ENCODE results near the gene UBAP1L.

UBAP1L gene

DNA sequence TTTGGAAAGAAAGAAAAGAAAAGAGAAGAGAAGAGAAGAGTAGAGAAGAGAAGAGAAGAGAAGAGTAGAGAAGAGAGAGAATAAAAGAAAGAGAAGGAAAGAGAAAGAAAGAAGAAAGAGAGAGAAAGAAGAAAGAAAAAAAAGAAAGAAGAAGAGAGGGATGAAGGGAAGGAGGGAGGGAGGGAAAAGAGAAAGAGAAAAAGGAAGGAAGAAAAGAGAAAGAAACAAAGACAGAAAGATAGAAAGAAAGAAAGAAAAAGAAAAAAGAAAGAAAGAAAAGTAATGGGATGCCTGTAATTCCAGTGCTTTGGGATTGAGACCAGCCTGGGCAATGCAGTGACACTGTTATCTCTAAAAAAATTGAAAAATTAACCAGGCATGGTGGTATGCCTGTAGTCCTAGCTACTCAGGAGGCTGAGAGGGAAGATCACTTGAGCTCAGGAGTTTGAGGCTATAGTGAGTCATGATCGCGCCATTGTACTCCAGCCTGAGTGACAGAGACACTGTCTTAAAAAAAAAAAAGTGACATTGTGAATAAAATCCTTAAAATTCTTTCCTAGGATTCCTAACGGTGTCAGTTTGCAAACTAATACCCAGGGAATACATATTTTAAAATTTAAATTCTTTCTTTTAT lies 48.9 kb downstream of the UBAP1L start:
- no peak overlapping the region for H2AFZ ChIP-seq (ENCODE audit: low read length)
- H3K9ac ChIP-seq (ENCODE audit: low read depth, low read length, poor library complexity, severe bottlenecking): no peak overlapping the region
- peaks cover 7% of the 10 kb centered on the region for H3K4me1 ChIP-seq (ENCODE audit: insufficient read depth, low read length, poor library complexity, severe bottlenecking)
- H3K79me2 ChIP-seq (ENCODE audit: insufficient read depth, low read length): no peaks in the 10 kb centered on the region
- H3K4me2 ChIP-seq (ENCODE audit: low read depth, low read length, poor library complexity, severe bottlenecking): no peak overlapping the region
- H3K9me2 ChIP-seq (replicated peaks; ENCODE audit: low read depth, low read length): no peaks in the 10 kb centered on the region
- no peak overlapping the region for H3K4me3 ChIP-seq (ENCODE audit: low read length, poor library complexity, severe bottlenecking)
- H4K20me1 ChIP-seq (ENCODE audit: insufficient read depth, low read length, poor library complexity, severe bottlenecking): no peaks in the 10 kb centered on the region
- H3K36me3 ChIP-seq (ENCODE audit: insufficient read depth, low read length): no peaks in the 10 kb centered on the region
- H3K9me3 ChIP-seq (ENCODE audit: insufficient read depth, low read depth, low read length): no peaks in the 10 kb centered on the region
- H3K27me3 ChIP-seq (ENCODE audit: insufficient read depth, low read length, poor library complexity, severe bottlenecking): no peaks in the 10 kb centered on the region
- H3F3A ChIP-seq (ENCODE audit: low read depth): no peaks in the 10 kb centered on the region
- TF ChIP-seq EZH2phosphoT487 (IDR thresholded peaks at IDR 0.05; ENCODE audit: borderline replicate concordance): no peak

DNA sequence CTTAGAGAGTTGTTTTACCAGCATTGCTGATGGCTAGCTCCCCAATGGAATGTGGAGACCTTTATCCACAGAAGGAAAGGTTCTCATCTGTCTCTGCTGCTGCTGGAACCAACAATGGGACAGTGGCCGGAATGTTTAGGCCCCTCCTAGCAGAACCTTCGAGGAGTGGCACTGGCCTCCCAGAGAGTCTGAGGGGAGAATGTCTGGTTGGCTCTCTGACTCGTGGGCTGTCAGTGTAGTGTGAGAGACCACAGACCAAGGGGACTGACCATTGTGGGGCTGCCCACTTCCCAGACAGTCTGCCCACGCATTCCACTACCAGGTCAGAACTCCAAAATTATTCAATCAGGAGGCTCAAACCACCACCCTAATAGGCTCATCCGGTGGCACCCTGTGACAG lies 52.3 kb downstream of the UBAP1L start:
- TF ChIP-seq CTCF (conservative IDR thresholded peaks at IDR 0.05; ENCODE audit: low read length) (no peak), EZH2phosphoT487 (IDR thresholded peaks at IDR 0.05; ENCODE audit: borderline replicate concordance) (no peak)
- Histone ChIP-seq H3K79me2 (ENCODE audit: insufficient read depth, low read length) (no peaks in the 10 kb centered on the region), H3K9me3 (ENCODE audit: insufficient read depth, low read depth, low read length) (no peaks in the 10 kb centered on the region), H3K27me3 (ENCODE audit: insufficient read depth, low read length, poor library complexity, severe bottlenecking) (no peaks in the 10 kb centered on the region), H3K4me1 (ENCODE audit: insufficient read depth, low read length, poor library complexity, severe bottlenecking) (no peaks in the 10 kb centered on the region), H3K9me2 (replicated peaks; ENCODE audit: low read depth, low read length) (no peaks in the 10 kb centered on the region), H3K4me3 (ENCODE audit: low read length, poor library complexity, severe bottlenecking) (no peak overlapping the region), H3K4me2 (ENCODE audit: low read depth, low read length, poor library complexity, severe bottlenecking) (no peak overlapping the region), H3K36me3 (ENCODE audit: insufficient read depth, low read length) (no peaks in the 10 kb centered on the region), H2AFZ (ENCODE audit: low read length) (no peak overlapping the region), H3F3A (ENCODE audit: low read depth) (no peaks in the 10 kb centered on the region), H3K9ac (ENCODE audit: low read depth, low read length, poor library complexity, severe bottlenecking) (no peak overlapping the region), H4K20me1 (ENCODE audit: insufficient read depth, low read length, poor library complexity, severe bottlenecking) (no peaks in the 10 kb centered on the region)

DNA sequence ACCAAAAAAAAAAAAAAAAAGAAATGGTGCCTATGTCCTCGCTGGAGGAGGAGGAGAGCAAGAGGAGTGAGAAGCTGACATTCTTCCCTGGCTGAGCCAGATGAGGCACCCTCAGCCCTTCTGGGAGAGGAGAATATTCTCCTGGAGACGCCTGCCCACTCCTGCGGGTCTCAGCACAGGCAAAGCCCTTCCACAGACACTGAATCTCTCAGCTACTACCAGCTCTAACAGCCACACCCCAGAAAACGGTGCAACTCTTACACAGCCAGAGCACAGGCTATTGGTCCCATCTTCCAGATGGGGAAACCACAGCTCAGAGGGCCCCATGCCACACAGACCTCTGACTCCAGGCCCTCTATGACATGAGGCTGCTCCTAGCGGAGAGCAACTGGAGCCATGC lies 52.9 kb downstream of the UBAP1L start:
- Histone ChIP-seq H4K20me1 (ENCODE audit: insufficient read depth, low read length, poor library complexity, severe bottlenecking) (no peaks in the 10 kb centered on the region), H3K27me3 (ENCODE audit: insufficient read depth, low read length, poor library complexity, severe bottlenecking) (no peaks in the 10 kb centered on the region), H3F3A (ENCODE audit: low read depth) (no peaks in the 10 kb centered on the region), H2AFZ (ENCODE audit: low read length) (no peak overlapping the region), H3K4me1 (ENCODE audit: insufficient read depth, low read length, poor library complexity, severe bottlenecking) (peaks cover 5% of the 10 kb centered on the region), H3K36me3 (ENCODE audit: insufficient read depth, low read length) (no peaks in the 10 kb centered on the region), H3K9me3 (ENCODE audit: insufficient read depth, low read depth, low read length) (no peaks in the 10 kb centered on the region), H3K9ac (ENCODE audit: low read depth, low read length, poor library complexity, severe bottlenecking) (no peak overlapping the region), H3K4me3 (ENCODE audit: low read length, poor library complexity, severe bottlenecking) (no peak overlapping the region), H3K79me2 (ENCODE audit: insufficient read depth, low read length) (no peaks in the 10 kb centered on the region), H3K9me2 (replicated peaks; ENCODE audit: low read depth, low read length) (no peaks in the 10 kb centered on the region), H3K4me2 (ENCODE audit: low read depth, low read length, poor library complexity, severe bottlenecking) (no peak overlapping the region)
- no peak for TF ChIP-seq EZH2phosphoT487 (IDR thresholded peaks at IDR 0.05; ENCODE audit: borderline replicate concordance)
- TF ChIP-seq CTCF (conservative IDR thresholded peaks at IDR 0.05; ENCODE audit: low read length): no peak
